Measurements from ENCODE around the gene PXDN.

The PXDN gene

DNA sequence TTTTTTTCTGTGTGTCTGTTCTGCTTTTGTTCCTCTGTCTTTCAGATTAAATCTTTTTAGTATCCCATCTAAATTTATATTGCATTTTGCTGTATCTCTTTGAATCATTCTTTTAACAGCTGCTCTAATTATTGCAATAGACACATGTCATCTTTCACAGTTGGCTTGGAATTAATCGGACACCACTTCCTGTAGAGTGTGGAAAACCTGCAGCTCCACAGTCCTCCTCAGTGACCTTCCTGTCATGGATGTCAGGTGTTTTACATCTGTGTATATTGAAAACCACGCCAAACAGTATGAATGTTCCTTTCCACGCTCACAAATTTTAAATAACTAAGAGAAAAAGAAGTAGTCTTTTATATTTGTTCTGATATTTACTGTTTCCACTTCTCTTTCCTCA, 135.3 kb downstream of the PXDN start:
- no peak for DNase-seq (ENCODE audit: low read depth)
- no peak overlapping the region for H3K4me3 ChIP-seq (ENCODE audit: low read depth, low read length)
- TF ChIP-seq, protein P1, sequence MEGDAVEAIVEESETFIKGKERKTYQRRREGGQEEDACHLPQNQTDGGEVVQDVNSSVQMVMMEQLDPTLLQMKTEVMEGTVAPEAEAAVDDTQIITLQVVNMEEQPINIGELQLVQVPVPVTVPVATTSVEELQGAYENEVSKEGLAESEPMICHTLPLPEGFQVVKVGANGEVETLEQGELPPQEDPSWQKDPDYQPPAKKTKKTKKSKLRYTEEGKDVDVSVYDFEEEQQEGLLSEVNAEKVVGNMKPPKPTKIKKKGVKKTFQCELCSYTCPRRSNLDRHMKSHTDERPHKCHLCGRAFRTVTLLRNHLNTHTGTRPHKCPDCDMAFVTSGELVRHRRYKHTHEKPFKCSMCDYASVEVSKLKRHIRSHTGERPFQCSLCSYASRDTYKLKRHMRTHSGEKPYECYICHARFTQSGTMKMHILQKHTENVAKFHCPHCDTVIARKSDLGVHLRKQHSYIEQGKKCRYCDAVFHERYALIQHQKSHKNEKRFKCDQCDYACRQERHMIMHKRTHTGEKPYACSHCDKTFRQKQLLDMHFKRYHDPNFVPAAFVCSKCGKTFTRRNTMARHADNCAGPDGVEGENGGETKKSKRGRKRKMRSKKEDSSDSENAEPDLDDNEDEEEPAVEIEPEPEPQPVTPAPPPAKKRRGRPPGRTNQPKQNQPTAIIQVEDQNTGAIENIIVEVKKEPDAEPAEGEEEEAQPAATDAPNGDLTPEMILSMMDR (IDR thresholded peaks at IDR 0.05; ENCODE audit: control insufficient read depth, extremely low read depth, insufficient read depth) = no peak

DNA sequence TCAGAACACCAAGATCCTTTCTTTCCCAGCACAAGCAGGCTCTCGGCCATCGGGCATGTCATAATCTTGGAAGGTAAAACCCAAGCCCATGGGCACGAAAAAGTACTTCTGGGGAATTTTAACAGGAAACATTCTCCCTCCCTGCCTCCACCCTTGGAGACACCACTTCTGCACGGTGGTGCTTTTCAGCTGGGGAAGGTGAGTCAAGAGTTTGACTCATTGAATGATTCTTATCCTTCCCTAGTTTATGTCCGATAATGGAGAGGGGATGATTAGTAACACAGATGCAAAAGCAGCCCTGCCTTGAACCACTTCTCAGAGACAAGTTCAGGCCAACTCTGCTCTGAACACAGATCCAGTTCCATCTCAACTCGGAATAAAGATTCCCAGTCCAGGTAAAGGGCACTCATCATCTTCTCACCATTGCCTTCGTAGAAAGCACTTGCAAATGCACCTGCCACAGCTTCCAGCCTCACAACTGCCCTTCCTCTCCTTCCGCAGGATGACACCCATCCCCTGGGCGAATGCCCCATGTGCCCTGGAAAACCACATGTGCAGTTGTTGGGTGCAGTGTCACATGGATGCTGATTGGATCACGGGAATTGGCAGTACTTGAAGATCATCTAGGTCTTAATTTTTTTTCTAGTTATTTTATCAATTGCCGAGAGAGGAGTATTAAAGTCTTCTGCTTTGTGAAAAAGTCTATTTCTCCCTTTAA, 136.2 kb downstream of the PXDN start:
- no peak for DNase-seq (ENCODE audit: low read depth)
- TF ChIP-seq, protein P1 (IDR thresholded peaks at IDR 0.05; ENCODE audit: control insufficient read depth, extremely low read depth, insufficient read depth) = no peak
- no peak overlapping the region for H3K4me3 ChIP-seq (ENCODE audit: low read depth, low read length)

DNA sequence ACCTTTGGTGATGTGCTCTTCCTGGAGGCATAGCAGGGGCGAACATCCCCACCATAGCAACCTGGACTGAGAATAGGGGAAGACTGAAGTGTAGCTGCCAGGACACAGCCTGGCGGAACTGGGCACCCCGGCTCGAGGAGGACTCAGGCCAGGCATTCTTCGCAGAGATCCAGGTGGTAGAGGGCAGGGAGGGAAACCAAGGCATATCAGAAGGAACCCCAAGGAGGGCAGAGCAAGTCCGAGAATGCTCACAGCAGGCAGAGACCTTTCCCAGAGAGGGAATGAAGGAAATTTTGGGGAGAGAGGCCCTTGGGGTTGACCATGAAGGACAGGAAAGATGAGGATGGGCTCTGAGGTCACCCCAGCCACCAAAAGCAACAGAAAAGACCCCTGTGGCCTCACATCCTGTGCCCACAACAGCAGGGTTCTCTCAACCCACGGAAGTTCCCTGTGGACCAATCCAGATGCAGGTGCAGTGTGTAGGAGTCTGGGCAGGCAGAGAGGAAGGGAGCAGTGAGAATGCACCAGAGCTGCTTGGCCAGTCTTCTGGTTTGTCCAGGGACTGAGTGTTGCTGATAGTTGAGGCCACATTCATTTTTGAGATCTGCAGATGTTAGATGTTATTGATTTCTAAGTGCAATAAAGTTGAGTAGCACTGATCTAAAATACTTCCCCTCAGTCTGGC, 136.9 kb downstream of the PXDN start:
- no peak overlapping the region for H3K4me3 ChIP-seq (ENCODE audit: low read depth, low read length)
- TF ChIP-seq, protein P1 (IDR thresholded peaks at IDR 0.05; ENCODE audit: control insufficient read depth, extremely low read depth, insufficient read depth) = no peak
- DNase-seq (ENCODE audit: low read depth) = no peak

DNA sequence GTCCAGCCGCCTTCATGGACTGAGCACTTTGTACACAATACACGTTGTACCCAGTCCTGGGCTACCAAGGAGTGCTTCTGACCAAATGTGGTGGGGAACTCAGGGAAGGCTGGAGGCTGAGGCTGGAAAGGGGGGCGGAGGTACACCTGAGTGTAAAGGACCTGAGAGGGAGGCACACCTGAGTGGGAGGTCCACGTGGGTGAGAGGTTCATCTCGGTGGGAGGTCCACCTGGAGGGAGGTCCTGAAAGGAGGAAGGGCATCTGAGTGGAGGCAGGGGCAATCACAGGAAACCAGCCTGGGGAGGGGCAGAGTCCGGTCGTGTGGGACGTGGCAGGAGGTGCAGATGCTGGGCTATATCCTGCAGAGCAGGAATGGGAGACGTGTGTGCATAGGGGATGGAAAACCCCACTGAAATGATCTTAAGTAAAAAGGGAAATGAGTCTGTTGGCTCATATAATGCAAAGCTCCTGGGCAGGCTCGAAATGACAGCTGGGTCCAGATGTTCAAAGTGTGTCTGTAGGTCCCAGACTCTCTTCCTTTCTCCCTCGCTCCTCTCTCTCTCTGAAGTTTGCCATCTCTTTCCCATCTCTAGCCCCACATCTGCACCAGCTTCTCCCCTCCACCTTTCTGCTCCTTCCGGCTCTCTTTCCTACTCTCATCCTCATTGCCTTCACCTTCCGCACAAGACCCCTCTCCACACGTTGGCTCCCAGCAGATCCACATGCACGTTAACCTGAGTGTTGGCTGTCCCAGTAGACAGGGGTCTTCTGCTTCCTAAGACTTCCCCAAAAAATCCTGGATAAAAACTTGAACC, 137.7 kb downstream of the PXDN start:
- H3K4me3 ChIP-seq (ENCODE audit: low read depth, low read length) = no peak overlapping the region
- DNase-seq (ENCODE audit: low read depth) = no peak
- TF ChIP-seq, protein P1 (IDR thresholded peaks at IDR 0.05; ENCODE audit: control insufficient read depth, extremely low read depth, insufficient read depth) = no peak

DNA sequence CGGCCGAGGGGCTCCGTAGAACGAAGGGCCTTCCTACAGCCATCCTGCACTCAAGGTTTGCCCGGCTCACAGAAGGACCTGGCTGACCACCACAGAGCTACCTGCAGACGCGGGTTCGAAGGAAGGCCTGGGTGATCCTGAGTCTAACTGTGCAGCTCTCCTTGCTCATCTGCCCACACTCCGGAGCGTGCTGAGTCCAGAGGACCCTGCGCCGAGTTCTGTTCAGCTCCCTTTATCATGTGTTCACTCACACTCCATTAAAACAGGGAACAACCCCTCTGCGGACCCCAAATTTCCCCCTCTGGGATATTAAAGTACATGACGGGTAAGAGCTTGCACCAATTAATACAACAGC, 138.3 kb downstream of the PXDN start:
- DNase-seq (ENCODE audit: low read depth) = no peak
- H3K4me3 ChIP-seq (ENCODE audit: low read depth, low read length) = no peak overlapping the region
- TF ChIP-seq, protein P1 (IDR thresholded peaks at IDR 0.05; ENCODE audit: control insufficient read depth, extremely low read depth, insufficient read depth) = no peak

DNA sequence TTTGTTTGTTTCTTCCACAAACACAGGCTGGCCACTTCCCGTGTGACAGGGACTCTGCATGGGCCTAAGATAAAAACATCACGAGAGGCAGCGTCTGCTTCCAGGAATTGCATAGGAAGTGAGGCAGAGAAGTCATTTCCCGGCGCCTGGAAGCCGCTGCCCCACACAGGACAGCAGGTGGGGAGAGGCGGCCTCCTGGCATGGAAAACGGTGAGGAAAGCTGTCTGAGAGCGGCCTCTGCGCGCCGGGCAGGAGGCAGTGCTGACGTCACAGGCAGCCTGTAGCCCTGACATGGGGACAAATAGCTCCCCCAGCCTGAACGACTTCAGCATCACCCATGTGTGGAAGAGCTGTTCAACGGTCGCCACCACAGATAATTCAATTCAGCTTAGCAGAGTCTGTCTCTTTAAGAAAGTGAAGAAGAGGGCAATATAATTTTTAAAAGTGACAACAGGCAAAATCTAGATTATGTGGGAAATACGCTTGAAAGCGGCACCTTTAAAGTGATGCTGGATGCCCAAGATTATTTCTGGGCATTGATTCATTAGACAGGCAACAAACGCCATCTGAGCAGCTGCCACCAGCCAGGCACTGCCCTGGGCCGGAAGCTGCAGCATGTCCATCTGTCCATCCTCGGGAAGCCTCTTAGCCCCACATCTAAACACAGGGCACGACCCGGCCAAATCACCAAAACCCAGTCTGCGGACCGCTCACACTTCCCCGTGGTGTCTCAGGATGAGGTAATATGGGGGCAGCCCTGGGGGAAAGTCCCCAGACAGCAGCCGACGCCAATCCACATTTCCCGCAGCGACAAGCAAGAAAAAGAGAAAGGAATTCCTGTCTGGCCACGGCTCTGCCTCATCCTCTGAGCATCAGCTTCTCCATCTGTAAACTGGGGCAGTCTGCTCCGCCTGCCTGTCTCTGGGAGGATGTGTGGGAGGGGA, 138.9 kb downstream of the PXDN start:
- TF ChIP-seq, protein P1 (IDR thresholded peaks at IDR 0.05; ENCODE audit: control insufficient read depth, extremely low read depth, insufficient read depth) = no peak
- no peak overlapping the region for H3K4me3 ChIP-seq (ENCODE audit: low read depth, low read length)
- DNase-seq (ENCODE audit: low read depth) = no peak
